Neural cell (in vitro differentiated cells): Measurements from ENCODE around the gene APOBEC3H.
"Not testable (repeated sequence)": the region's sequence is repeated elsewhere in the genome, so short reads cannot be mapped to it uniquely, and the experiment has no call there.

Source experiments
- REST ChIP-seq: IDR thresholded peaks from 2 replicates; pipeline ENCODE4 v1.6.1; 2012; ENCODE audit warnings: borderline replicate concordance
- TF ChIP-seq, protein P1 (sequence below): fragments of 450-650 bp; IDR thresholded peaks from 2 replicates; pipeline ENCODE4 v1.5.1; 2014; ENCODE audit warnings: antibody characterized with exemption, mild to moderate bottlenecking, moderate library complexity; ENCODE audit not compliant: poor library complexity, severe bottlenecking

DNA sequence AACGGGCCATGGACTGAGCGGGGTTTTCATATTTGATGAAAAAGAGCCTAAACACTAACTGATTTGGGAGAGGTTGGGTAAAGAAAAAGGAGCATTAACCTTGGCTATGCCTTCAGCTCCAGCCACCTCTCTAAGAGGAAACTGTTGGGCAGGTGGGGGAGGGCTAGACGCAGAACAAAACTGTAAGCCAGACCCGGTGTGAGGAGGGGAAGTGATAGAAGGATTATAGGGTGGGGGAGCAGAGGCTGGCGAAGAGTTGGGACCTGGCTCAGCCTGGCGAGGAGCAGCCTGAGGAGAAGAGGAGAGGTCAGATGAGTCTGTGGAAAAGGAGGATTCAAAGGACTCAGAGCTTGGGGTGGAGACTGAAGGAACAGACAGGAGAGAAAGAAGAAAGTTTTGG, 35.8 kb upstream of the APOBEC3H start:
- TF ChIP-seq, protein P1, sequence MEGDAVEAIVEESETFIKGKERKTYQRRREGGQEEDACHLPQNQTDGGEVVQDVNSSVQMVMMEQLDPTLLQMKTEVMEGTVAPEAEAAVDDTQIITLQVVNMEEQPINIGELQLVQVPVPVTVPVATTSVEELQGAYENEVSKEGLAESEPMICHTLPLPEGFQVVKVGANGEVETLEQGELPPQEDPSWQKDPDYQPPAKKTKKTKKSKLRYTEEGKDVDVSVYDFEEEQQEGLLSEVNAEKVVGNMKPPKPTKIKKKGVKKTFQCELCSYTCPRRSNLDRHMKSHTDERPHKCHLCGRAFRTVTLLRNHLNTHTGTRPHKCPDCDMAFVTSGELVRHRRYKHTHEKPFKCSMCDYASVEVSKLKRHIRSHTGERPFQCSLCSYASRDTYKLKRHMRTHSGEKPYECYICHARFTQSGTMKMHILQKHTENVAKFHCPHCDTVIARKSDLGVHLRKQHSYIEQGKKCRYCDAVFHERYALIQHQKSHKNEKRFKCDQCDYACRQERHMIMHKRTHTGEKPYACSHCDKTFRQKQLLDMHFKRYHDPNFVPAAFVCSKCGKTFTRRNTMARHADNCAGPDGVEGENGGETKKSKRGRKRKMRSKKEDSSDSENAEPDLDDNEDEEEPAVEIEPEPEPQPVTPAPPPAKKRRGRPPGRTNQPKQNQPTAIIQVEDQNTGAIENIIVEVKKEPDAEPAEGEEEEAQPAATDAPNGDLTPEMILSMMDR = not testable (repeated sequence)
- not testable (repeated sequence) for TF ChIP-seq REST
